SK-N-SH (cell line): ENCODE data around the gene DTX2.
"Not testable (repeated sequence)": the region's sequence is repeated elsewhere in the genome, so short reads cannot be mapped to it uniquely, and the experiment has no call there.

Experiments
- MXI1 ChIP-seq: IDR thresholded peaks from 2 replicates; pipeline ENCODE4 v1.6.1; 2012; ENCODE audit warnings: mild to moderate bottlenecking, low read depth, low read length, improper control_type of control experiment
- POLR2AphosphoS5 ChIP-seq: IDR thresholded peaks from 2 replicates; pipeline ENCODE4 v1.6.1; 2012; ENCODE audit warnings: low read depth, low read length
- RAD21 ChIP-seq: IDR thresholded peaks from 2 replicates; pipeline ENCODE4 v1.6.1; 2012; ENCODE audit warnings: mild to moderate bottlenecking, low read length
- RCOR1 ChIP-seq: fragments of 150-350 bp; IDR thresholded peaks from 2 replicates; pipeline ENCODE4 v1.6.1; 2017; ENCODE audit warnings: antibody characterized with exemption, low read length
- SIN3A ChIP-seq: IDR thresholded peaks from 2 replicates; pipeline ENCODE4 v1.6.1; 2012; ENCODE audit warnings: low read depth, mild to moderate bottlenecking, low read length, moderate library complexity, borderline replicate concordance
- TAF1 ChIP-seq: IDR thresholded peaks from 2 replicates; pipeline ENCODE4 v1.6.1; 2012; ENCODE audit warnings: low read depth, mild to moderate bottlenecking, low read length, moderate library complexity, borderline replicate concordance
- TF ChIP-seq, protein P1 (sequence below): fragments of 200-600 bp; sonication (generic); IDR thresholded peaks from 2 replicates; pipeline ENCODE4 v1.6.1; 2017; ENCODE audit warnings: antibody characterized with exemption, mild to moderate bottlenecking, moderate library complexity
- TF ChIP-seq, protein P2 (sequence below): fragments of 150-350 bp; IDR thresholded peaks from 2 replicates; pipeline ENCODE4 v1.6.1; 2017; ENCODE audit warnings: antibody characterized with exemption, low read length, low read depth, borderline replicate concordance
- TF ChIP-seq, protein P3 (sequence below): IDR thresholded peaks from 2 replicates; pipeline ENCODE4 v1.4.0; 2012; ENCODE audit warnings: low read depth, borderline replicate concordance

DNA sequence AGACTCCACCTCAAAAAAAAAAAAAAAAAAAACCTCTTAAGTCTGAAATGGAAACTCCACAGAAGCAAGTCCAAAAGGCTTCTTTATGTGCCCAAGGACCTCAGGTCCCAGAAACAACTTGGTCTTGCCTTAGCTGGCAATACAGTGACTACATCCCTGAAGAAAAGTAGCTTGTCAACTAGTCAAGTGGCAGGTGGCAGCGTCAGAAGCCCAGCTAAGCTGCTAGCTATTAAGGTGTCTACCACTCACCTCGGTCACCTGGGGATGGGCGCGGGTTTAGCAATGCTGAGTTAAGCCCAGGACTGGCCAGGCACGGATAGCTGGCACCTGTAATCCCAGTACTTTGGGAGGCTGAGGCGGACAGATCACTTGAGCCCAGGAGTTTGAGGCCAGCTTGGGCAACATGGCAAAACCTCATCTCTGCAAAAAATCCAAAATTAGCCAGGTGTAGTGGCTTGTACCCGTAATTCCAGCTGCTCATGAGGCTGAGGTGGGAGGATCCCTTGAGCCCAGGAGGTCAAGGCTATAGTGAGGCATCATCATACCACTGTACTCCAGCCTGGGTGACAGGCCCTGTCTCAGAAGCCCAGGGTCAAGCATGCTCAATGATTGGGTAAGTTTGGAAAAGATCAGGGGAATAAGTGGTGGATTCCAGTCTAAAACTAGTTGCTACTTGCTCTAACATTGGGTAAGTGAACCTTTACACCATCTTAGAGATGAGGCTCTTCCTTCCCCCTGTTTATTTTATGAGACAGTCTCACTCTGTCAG is 22.2 kb upstream of the DTX2 start:
- TF ChIP-seq, protein P1, sequence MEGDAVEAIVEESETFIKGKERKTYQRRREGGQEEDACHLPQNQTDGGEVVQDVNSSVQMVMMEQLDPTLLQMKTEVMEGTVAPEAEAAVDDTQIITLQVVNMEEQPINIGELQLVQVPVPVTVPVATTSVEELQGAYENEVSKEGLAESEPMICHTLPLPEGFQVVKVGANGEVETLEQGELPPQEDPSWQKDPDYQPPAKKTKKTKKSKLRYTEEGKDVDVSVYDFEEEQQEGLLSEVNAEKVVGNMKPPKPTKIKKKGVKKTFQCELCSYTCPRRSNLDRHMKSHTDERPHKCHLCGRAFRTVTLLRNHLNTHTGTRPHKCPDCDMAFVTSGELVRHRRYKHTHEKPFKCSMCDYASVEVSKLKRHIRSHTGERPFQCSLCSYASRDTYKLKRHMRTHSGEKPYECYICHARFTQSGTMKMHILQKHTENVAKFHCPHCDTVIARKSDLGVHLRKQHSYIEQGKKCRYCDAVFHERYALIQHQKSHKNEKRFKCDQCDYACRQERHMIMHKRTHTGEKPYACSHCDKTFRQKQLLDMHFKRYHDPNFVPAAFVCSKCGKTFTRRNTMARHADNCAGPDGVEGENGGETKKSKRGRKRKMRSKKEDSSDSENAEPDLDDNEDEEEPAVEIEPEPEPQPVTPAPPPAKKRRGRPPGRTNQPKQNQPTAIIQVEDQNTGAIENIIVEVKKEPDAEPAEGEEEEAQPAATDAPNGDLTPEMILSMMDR, result not testable (repeated sequence)
- TF ChIP-seq, protein P2, sequence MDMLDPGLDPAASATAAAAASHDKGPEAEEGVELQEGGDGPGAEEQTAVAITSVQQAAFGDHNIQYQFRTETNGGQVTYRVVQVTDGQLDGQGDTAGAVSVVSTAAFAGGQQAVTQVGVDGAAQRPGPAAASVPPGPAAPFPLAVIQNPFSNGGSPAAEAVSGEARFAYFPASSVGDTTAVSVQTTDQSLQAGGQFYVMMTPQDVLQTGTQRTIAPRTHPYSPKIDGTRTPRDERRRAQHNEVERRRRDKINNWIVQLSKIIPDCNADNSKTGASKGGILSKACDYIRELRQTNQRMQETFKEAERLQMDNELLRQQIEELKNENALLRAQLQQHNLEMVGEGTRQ, result not testable (repeated sequence)
- not testable (repeated sequence) for TF ChIP-seq TAF1, POLR2AphosphoS5, RAD21, SIN3A, MXI1, RCOR1
- TF ChIP-seq, protein P3, sequence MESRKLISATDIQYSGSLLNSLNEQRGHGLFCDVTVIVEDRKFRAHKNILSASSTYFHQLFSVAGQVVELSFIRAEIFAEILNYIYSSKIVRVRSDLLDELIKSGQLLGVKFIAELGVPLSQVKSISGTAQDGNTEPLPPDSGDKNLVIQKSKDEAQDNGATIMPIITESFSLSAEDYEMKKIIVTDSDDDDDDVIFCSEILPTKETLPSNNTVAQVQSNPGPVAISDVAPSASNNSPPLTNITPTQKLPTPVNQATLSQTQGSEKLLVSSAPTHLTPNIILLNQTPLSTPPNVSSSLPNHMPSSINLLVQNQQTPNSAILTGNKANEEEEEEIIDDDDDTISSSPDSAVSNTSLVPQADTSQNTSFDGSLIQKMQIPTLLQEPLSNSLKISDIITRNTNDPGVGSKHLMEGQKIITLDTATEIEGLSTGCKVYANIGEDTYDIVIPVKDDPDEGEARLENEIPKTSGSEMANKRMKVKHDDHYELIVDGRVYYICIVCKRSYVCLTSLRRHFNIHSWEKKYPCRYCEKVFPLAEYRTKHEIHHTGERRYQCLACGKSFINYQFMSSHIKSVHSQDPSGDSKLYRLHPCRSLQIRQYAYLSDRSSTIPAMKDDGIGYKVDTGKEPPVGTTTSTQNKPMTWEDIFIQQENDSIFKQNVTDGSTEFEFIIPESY, result not testable (repeated sequence)
